ENCODE data around the gene LRRC9.

DNA sequence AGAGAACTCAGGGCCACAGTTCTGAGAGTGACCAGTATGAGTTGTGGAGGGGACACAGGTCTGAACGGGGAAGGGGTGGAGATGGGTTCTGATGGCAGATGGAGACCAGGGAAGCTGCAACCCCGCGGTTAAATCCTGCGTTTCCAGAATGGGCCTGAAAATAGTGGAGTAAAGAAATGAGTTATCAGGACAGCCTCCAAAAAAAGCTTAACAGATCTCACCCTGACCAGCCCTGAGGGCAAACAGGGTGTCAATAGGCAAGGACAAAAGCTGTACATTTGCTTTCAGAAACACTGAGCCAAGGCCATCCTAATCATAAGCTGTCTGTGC is 48.8 kb upstream of the LRRC9 start:
- TF ChIP-seq POLR2AphosphoS5 (IDR thresholded peaks at IDR 0.05; ENCODE audit: low read depth, low read length) (no peak), TAF1 (IDR thresholded peaks at IDR 0.05; ENCODE audit: borderline replicate concordance, insufficient read depth, low read length) (no peak)
